DND-41 (cell line): ENCODE results near the gene ZNF367.
"Not testable (repeated sequence)": the region's sequence is repeated elsewhere in the genome, so short reads cannot be mapped to it uniquely, and the experiment has no call there.

Source experiments
- ATAC-seq: fragments of 200-7000 bp; cut with Tn5 transposase; 3 replicates; pipeline ENCODE4 v1.9.1; 2021; ENCODE audit warnings: low read depth; ENCODE audit not compliant: insufficient read depth
- DNase-seq: peaks from one replicate; pipeline ENCODE4 v3.0.0-alpha.2; 2020
- H2AFZ ChIP-seq: 2 replicates; pipeline ENCODE4 v1.6.0; 2012; ENCODE audit warnings: low read depth, low read length
- H3K27ac ChIP-seq: 2 replicates; pipeline ENCODE4 v1.5.1; 2012; ENCODE audit warnings: low read length, inconsistent platforms
- H3K27me3 ChIP-seq: fragments of 200-600 bp; sonication (generic); 2 replicates; pipeline ENCODE4 v1.6.0; 2012; ENCODE audit warnings: low read length, mild to moderate bottlenecking, inconsistent platforms; ENCODE audit not compliant: insufficient read depth, poor library complexity
- H3K36me3 ChIP-seq: 2 replicates; pipeline ENCODE4 v1.5.1; 2012; ENCODE audit warnings: low read length, inconsistent platforms; ENCODE audit not compliant: insufficient read depth
- H3K4me1 ChIP-seq: 2 replicates; pipeline ENCODE4 v1.5.1; 2012; ENCODE audit warnings: mild to moderate bottlenecking, low read length; ENCODE audit not compliant: insufficient read depth
- H3K4me2 ChIP-seq: 2 replicates; pipeline ENCODE4 v1.6.0; 2012; ENCODE audit warnings: mild to moderate bottlenecking, moderate library complexity, low read length, inconsistent platforms; ENCODE audit not compliant: insufficient read depth
- H3K4me3 ChIP-seq, 2 experiments: fragments of 200-600 bp in 1 of 2; shearing (Covaris generic) in 1 of 2; 2 replicates each; pipeline ENCODE4 v1.5.1; 2012 to 2016; ENCODE audit warnings: inconsistent platforms in 2 of 2, low read length in 2 of 2, mild to moderate bottlenecking in 2 of 2, low read depth in 1 of 2, moderate library complexity in 1 of 2
- H3K79me2 ChIP-seq: 2 replicates; pipeline ENCODE4 v1.6.0; 2012; ENCODE audit warnings: low read length, inconsistent platforms; ENCODE audit not compliant: insufficient read depth
- H3K9ac ChIP-seq: 2 replicates; pipeline ENCODE4 v1.6.0; 2012; ENCODE audit warnings: low read depth, mild to moderate bottlenecking, inconsistent platforms, low read length, moderate library complexity
- H3K9me3 ChIP-seq: 2 replicates; pipeline ENCODE4 v1.5.1; 2012; ENCODE audit warnings: low read length, moderate library complexity, mild to moderate bottlenecking, inconsistent platforms; ENCODE audit not compliant: insufficient read depth, severe bottlenecking
- H4K20me1 ChIP-seq: 2 replicates; pipeline ENCODE4 v1.6.0; 2012; ENCODE audit warnings: low read length; ENCODE audit not compliant: insufficient read depth
- CTCF ChIP-seq: IDR thresholded peaks from 2 replicates; pipeline ENCODE4 v1.5.1; 2012; ENCODE audit warnings: borderline replicate concordance, low read length, moderate library complexity, mild to moderate bottlenecking; ENCODE audit not compliant: poor library complexity, severe bottlenecking; ENCODE audit errors: extremely low read depth
- EZH2 ChIP-seq: IDR thresholded peaks from 3 replicates; pipeline ENCODE4 v1.6.1; 2012; ENCODE audit warnings: borderline replicate concordance, low read depth, mild to moderate bottlenecking, moderate library complexity, low read length, inconsistent platforms; ENCODE audit not compliant: severe bottlenecking

The ZNF367 gene

GRCh38 chr9:96367943-96368342, 50.2 kb downstream of the ZNF367 start:
- Histone ChIP-seq H3K4me1 (no peaks in the 10 kb centered on the region), H3K36me3 (no peaks in the 10 kb centered on the region; the same call in 1 of the 2 replicates), H3K9ac (no peak overlapping the region), H3K4me2 (no peak overlapping the region), H3K27me3 (no peaks in the 10 kb centered on the region), H3K9me3 (no peaks in the 10 kb centered on the region), H3K79me2 (no peaks in the 10 kb centered on the region), H2AFZ (no peak overlapping the region), H3K27ac (no peak overlapping the region), H3K4me3 (no peak overlapping the region), H4K20me1 (no peaks in the 10 kb centered on the region)
- no peak for DNase-seq
- TF ChIP-seq CTCF (no peak), EZH2 (no peak)
- ATAC-seq, result no peak

- no peaks in the 10 kb centered on the region; the same call in 1 of the 2 replicates for H3K36me3 ChIP-seq
- H3K4me3 ChIP-seq, result no peak overlapping the region
- DNase-seq (no peak), ATAC-seq (no peak)
- H3K27me3 ChIP-seq, result no peaks in the 10 kb centered on the region
- H3K27ac ChIP-seq, result no peak overlapping the region
- H3K4me1 ChIP-seq, result no peaks in the 10 kb centered on the region
- no peak for TF ChIP-seq EZH2
- no peak for TF ChIP-seq CTCF
- no peak overlapping the region for H2AFZ ChIP-seq
- H4K20me1 ChIP-seq, result no peaks in the 10 kb centered on the region
- H3K79me2 ChIP-seq, result no peaks in the 10 kb centered on the region
- no peaks in the 10 kb centered on the region for H3K9me3 ChIP-seq
- H3K9ac ChIP-seq, result no peak overlapping the region
- no peak overlapping the region for H3K4me2 ChIP-seq
Measured at GRCh38 chr9:96363175-96363967, 54.8 kb downstream of the ZNF367 start.

DNA sequence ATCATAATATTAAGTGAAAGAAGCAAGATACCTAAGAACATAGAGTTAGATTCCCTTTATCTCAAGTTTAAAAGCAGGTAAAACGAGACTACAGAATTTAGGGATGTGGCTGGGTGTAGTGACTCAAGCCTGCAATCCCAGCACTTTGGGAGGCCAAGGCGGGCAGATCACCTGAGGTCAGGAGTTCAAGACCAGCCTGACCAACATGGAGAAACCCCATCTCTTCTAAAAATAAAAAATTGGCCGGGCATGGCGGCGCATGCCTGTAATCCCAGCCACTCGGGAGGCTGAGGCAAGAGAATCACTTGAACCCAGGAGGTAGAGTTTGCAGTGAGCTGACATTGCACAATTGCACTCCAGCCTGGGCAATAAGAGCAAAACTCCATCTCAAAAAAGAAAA, 56.1 kb downstream of the ZNF367 start:
- H3K4me2 ChIP-seq, H3K9ac ChIP-seq, ATAC-seq, H3K27ac ChIP-seq, H2AFZ ChIP-seq, H3K36me3 ChIP-seq, H3K9me3 ChIP-seq, H3K4me1 ChIP-seq, H3K4me3 ChIP-seq, H3K79me2 ChIP-seq, DNase-seq, H3K27me3 ChIP-seq, H4K20me1 ChIP-seq: not testable (repeated sequence)

- ATAC-seq (no peak), DNase-seq (no peak)
- Histone ChIP-seq H2AFZ (no peak overlapping the region), H3K27me3 (no peaks in the 10 kb centered on the region), H3K4me2 (no peak overlapping the region), H3K27ac (no peak overlapping the region), H3K79me2 (no peaks in the 10 kb centered on the region), H3K9me3 (no peaks in the 10 kb centered on the region), H3K36me3 (no peaks in the 10 kb centered on the region; the same call in 1 of the 2 replicates), H3K4me1 (no peaks in the 10 kb centered on the region), H3K9ac (no peak overlapping the region), H3K4me3 (no peak overlapping the region), H4K20me1 (no peaks in the 10 kb centered on the region)
- TF ChIP-seq CTCF (no peak), EZH2 (no peak)
Measured at GRCh38 chr9:96361668-96362067, 56.5 kb downstream of the ZNF367 start.
